ENCODE results near the gene PGAP2. TPM values are rescaled to one million over a fixed set of nuclear protein-coding genes. Genes with fewer than 3 reads are reported as not detected.

The PGAP2 gene
- total RNA-seq, 1 donor from 2014 or later, result 22.4 TPM

- peaks cover 43% of the 10 kb centered on the region for H3K79me2 ChIP-seq (ENCODE audit: insufficient read depth, low read length)
- peaks cover 3% of the 10 kb centered on the region for H3K36me3 Mint-ChIP-seq (ENCODE audit: low read depth, unreplicated experiment)
- FAIRE-seq, result no peak
- no peaks in the 10 kb centered on the region for H3K27me3 Mint-ChIP-seq (ENCODE audit: low read depth, unreplicated experiment)
- TF ChIP-seq, protein P1, sequence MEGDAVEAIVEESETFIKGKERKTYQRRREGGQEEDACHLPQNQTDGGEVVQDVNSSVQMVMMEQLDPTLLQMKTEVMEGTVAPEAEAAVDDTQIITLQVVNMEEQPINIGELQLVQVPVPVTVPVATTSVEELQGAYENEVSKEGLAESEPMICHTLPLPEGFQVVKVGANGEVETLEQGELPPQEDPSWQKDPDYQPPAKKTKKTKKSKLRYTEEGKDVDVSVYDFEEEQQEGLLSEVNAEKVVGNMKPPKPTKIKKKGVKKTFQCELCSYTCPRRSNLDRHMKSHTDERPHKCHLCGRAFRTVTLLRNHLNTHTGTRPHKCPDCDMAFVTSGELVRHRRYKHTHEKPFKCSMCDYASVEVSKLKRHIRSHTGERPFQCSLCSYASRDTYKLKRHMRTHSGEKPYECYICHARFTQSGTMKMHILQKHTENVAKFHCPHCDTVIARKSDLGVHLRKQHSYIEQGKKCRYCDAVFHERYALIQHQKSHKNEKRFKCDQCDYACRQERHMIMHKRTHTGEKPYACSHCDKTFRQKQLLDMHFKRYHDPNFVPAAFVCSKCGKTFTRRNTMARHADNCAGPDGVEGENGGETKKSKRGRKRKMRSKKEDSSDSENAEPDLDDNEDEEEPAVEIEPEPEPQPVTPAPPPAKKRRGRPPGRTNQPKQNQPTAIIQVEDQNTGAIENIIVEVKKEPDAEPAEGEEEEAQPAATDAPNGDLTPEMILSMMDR (IDR thresholded peaks at IDR 0.05; ENCODE audit: insufficient read depth, low read depth, low read length), result peak; percentile 53
- no peak for TF ChIP-seq EZH2 (IDR thresholded peaks at IDR 0.05; ENCODE audit: insufficient read depth, low read length)
- H3K9me3 ChIP-seq (ENCODE audit: insufficient read depth, low read depth, low read length), result no peaks in the 10 kb centered on the region
- peaks cover 18% of the 10 kb centered on the region for H3K4me1 ChIP-seq (ENCODE audit: insufficient read depth, low read length)
- H3K27me3 ChIP-seq (ENCODE audit: insufficient read depth, low read length), result no peaks in the 10 kb centered on the region
- peak overlapping the region; percentile 80 for H3K27ac Mint-ChIP-seq (ENCODE audit: unreplicated experiment)
- H3K4me3 Mint-ChIP-seq (ENCODE audit: unreplicated experiment), result peak overlapping the region; percentile 83
- H3K4me1 Mint-ChIP-seq (ENCODE audit: low read depth, unreplicated experiment), result peaks cover 25% of the 10 kb centered on the region
- DNase-seq (ENCODE audit: low read depth), result peak; percentile 64
- H3K4me2 ChIP-seq (ENCODE audit: low read length), result peak overlapping the region; percentile 97
- peak overlapping the region; percentile 89 for H3K9ac ChIP-seq (ENCODE audit: low read length)
- H3K36me3 ChIP-seq (ENCODE audit: insufficient read depth, low read length), result no peaks in the 10 kb centered on the region
- peak overlapping the region; percentile 87 for H2AFZ ChIP-seq (ENCODE audit: low read depth, low read length)
- H3K27ac ChIP-seq (ENCODE audit: low read depth, low read length), result peak overlapping the region; percentile 69
- peak overlapping the region; percentile 56 for H3K4me3 ChIP-seq (ENCODE audit: insufficient read depth, low read depth, low read length)
- no peaks in the 10 kb centered on the region for H3K9me3 Mint-ChIP-seq (ENCODE audit: unreplicated experiment)
- H4K20me1 ChIP-seq (ENCODE audit: insufficient read depth, low read length), result peaks cover 35% of the 10 kb centered on the region
Observed at GRCh38 chr11:3841426-3842350, 33.3 kb downstream of the PGAP2 start.

- H3K4me3 Mint-ChIP-seq (ENCODE audit: unreplicated experiment), result no peak overlapping the region
- no peaks in the 10 kb centered on the region for H3K36me3 Mint-ChIP-seq (ENCODE audit: low read depth, unreplicated experiment)
- peaks cover 14% of the 10 kb centered on the region for H3K4me1 Mint-ChIP-seq (ENCODE audit: low read depth, unreplicated experiment)
- FAIRE-seq (no peak), DNase-seq (ENCODE audit: low read depth) (no peak)
- no peak overlapping the region for H3K4me3 ChIP-seq (ENCODE audit: insufficient read depth, low read depth, low read length)
- no peak overlapping the region for H3K9ac ChIP-seq (ENCODE audit: low read length)
- H3K27me3 Mint-ChIP-seq (ENCODE audit: low read depth, unreplicated experiment), result no peaks in the 10 kb centered on the region
- TF ChIP-seq, protein P1 (IDR thresholded peaks at IDR 0.05; ENCODE audit: insufficient read depth, low read depth, low read length), result no peak
- TF ChIP-seq EZH2 (IDR thresholded peaks at IDR 0.05; ENCODE audit: insufficient read depth, low read length), result no peak
- no peaks in the 10 kb centered on the region for H3K36me3 ChIP-seq (ENCODE audit: insufficient read depth, low read length)
- H3K4me2 ChIP-seq (ENCODE audit: low read length), result no peak overlapping the region
- peaks cover 18% of the 10 kb centered on the region for H3K4me1 ChIP-seq (ENCODE audit: insufficient read depth, low read length)
- H2AFZ ChIP-seq (ENCODE audit: low read depth, low read length), result no peak overlapping the region
- no peaks in the 10 kb centered on the region for H3K9me3 ChIP-seq (ENCODE audit: insufficient read depth, low read depth, low read length)
- H3K27me3 ChIP-seq (ENCODE audit: insufficient read depth, low read length), result no peaks in the 10 kb centered on the region
- no peak overlapping the region for H3K27ac ChIP-seq (ENCODE audit: low read depth, low read length)
- peaks cover 19% of the 10 kb centered on the region for H4K20me1 ChIP-seq (ENCODE audit: insufficient read depth, low read length)
- no peaks in the 10 kb centered on the region for H3K9me3 Mint-ChIP-seq (ENCODE audit: unreplicated experiment)
- H3K27ac Mint-ChIP-seq (ENCODE audit: unreplicated experiment), result no peak overlapping the region
- H3K79me2 ChIP-seq (ENCODE audit: insufficient read depth, low read length), result peaks cover 27% of the 10 kb centered on the region
Observed at GRCh38 chr11:3843326-3843725, 35.0 kb downstream of the PGAP2 start.

- H3K36me3 ChIP-seq (ENCODE audit: insufficient read depth, low read length), result no peaks in the 10 kb centered on the region
- no peaks in the 10 kb centered on the region for H3K9me3 ChIP-seq (ENCODE audit: insufficient read depth, low read depth, low read length)
- Mint-ChIP-seq H3K4me1 (ENCODE audit: low read depth, unreplicated experiment) (peaks cover 4% of the 10 kb centered on the region), H3K9me3 (ENCODE audit: unreplicated experiment) (no peaks in the 10 kb centered on the region), H3K27ac (ENCODE audit: unreplicated experiment) (no peak overlapping the region), H3K27me3 (ENCODE audit: low read depth, unreplicated experiment) (no peaks in the 10 kb centered on the region), H3K36me3 (ENCODE audit: low read depth, unreplicated experiment) (no peaks in the 10 kb centered on the region), H3K4me3 (ENCODE audit: unreplicated experiment) (no peak overlapping the region)
- H3K4me2 ChIP-seq (ENCODE audit: low read length), result no peak overlapping the region
- no peak for FAIRE-seq
- no peak for DNase-seq (ENCODE audit: low read depth)
- H3K27ac ChIP-seq (ENCODE audit: low read depth, low read length), result no peak overlapping the region
- H2AFZ ChIP-seq (ENCODE audit: low read depth, low read length), result no peak overlapping the region
- H3K4me1 ChIP-seq (ENCODE audit: insufficient read depth, low read length), result peaks cover 5% of the 10 kb centered on the region
- no peaks in the 10 kb centered on the region for H4K20me1 ChIP-seq (ENCODE audit: insufficient read depth, low read length)
- H3K79me2 ChIP-seq (ENCODE audit: insufficient read depth, low read length), result peaks cover 7% of the 10 kb centered on the region
- TF ChIP-seq, protein P1 (IDR thresholded peaks at IDR 0.05; ENCODE audit: insufficient read depth, low read depth, low read length), result no peak
- TF ChIP-seq EZH2 (IDR thresholded peaks at IDR 0.05; ENCODE audit: insufficient read depth, low read length), result no peak
- H3K9ac ChIP-seq (ENCODE audit: low read length), result no peak overlapping the region
- no peaks in the 10 kb centered on the region for H3K27me3 ChIP-seq (ENCODE audit: insufficient read depth, low read length)
- no peak overlapping the region for H3K4me3 ChIP-seq (ENCODE audit: insufficient read depth, low read depth, low read length)
Observed at GRCh38 chr11:3845246-3845645, 36.9 kb downstream of the PGAP2 start.

All from astrocyte (in vitro differentiated cells and primary cell).